GM23248 (cell line): ENCODE measurements around the gene VWA5B1.

ENCODE experiments used
- EZH2 ChIP-seq: fragments of 200-600 bp; sonication (generic); IDR thresholded peaks from 2 replicates; pipeline ENCODE4 v1.6.1; 2018; ENCODE audit warnings: antibody characterized with exemption, mild to moderate bottlenecking; ENCODE audit not compliant: insufficient read depth, poor library complexity, severe bottlenecking
- EZH2phosphoT487 ChIP-seq: fragments of 200-600 bp; sonication (generic); IDR thresholded peaks from 2 replicates; pipeline ENCODE4 v1.6.1; 2018; ENCODE audit warnings: antibody characterized with exemption, moderate library complexity, mild to moderate bottlenecking, low read depth; ENCODE audit not compliant: insufficient read depth

DNA sequence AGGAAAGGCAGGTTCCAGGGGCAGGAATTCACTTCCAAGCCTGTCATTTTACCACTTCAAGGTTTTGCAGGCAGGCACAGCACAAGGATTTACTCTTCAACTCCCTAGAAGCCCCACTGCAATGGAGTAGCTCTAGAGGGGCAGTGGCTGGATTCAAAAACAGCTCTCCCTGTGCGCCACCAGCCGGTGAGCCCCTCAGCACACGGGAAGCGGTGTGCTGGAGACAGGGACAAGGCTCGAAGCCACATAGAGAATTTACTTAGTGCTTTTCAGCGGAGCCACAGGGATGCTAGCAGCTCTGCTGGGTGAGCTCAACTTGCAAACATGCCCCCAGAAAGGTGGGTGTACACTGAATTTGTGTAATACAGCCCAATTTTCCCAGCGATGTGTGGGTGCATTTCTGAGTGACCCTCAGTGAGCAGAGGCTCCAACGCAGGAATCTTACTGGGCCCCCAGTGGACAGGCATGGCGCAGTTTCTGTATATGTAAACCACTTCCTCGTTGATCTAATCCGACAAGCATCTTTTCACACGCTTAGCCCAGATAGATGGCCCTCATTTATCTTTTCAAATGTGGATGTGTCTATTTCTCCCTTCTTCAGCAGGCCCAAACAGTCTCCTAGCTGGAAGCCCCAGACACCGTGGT lies 10.9 kb downstream of the VWA5B1 start:
- TF ChIP-seq EZH2: no peak
- no peak for TF ChIP-seq EZH2phosphoT487
